ENCODE data around the gene AHSG. TPM values are rescaled to one million over a fixed set of nuclear protein-coding genes. Genes with fewer than 3 reads are reported as not detected.

AHSG gene
- polyA plus RNA-seq, 1 experiment = not detected

DNA sequence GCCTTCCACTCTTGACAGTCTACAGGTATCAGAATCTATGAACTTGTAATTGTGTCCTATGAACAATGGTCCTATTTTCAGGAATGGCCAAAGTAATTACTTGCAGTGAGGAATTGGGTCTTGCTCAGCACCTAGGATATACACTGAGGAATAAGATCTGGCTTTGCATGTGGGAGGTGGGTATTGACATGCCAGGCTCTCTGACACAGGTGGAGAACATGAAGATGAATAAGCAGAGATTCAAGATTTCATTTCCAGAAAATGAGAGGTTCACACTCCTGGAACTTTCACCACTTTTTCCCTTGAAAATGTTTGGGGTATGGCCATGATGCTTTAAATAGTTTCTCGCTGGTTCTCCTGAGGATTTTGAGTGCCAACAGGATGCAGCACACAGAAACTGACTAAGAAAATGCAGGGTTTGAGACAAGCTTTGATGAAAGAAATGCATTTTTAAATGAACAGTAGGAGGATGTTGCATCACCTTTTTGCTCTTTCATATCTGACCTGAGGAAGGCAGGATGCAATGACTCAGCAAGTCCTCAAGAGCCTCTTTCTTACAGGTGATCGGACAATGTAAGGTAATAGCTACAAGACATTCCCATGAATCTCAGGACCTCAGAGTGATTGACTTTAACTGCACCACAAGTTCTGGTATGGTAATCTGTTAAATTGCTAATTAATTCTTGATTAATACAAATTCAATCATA lies 56.7 kb downstream of the AHSG start:
- Histone ChIP-seq H3K27ac (ENCODE audit: low read depth, low read length) (no peak overlapping the region), H3K4me3 (ENCODE audit: low read depth, low read length) (no peak overlapping the region), H3K9me3 (ENCODE audit: control insufficient read depth, insufficient read depth, low read length) (no peaks in the 10 kb centered on the region), H3K27me3 (ENCODE audit: control insufficient read depth, insufficient read depth, low read length) (peaks cover 7% of the 10 kb centered on the region)
- ChIA-PET CTCF (no interaction called here), POLR2A (no interaction called here)
- TF ChIP-seq, protein P1, sequence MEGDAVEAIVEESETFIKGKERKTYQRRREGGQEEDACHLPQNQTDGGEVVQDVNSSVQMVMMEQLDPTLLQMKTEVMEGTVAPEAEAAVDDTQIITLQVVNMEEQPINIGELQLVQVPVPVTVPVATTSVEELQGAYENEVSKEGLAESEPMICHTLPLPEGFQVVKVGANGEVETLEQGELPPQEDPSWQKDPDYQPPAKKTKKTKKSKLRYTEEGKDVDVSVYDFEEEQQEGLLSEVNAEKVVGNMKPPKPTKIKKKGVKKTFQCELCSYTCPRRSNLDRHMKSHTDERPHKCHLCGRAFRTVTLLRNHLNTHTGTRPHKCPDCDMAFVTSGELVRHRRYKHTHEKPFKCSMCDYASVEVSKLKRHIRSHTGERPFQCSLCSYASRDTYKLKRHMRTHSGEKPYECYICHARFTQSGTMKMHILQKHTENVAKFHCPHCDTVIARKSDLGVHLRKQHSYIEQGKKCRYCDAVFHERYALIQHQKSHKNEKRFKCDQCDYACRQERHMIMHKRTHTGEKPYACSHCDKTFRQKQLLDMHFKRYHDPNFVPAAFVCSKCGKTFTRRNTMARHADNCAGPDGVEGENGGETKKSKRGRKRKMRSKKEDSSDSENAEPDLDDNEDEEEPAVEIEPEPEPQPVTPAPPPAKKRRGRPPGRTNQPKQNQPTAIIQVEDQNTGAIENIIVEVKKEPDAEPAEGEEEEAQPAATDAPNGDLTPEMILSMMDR (IDR thresholded peaks at IDR 0.05; ENCODE audit: low read depth, low read length) = no peak
- DNase-seq (ENCODE audit: low read depth, low spot score) = no peak

DNA sequence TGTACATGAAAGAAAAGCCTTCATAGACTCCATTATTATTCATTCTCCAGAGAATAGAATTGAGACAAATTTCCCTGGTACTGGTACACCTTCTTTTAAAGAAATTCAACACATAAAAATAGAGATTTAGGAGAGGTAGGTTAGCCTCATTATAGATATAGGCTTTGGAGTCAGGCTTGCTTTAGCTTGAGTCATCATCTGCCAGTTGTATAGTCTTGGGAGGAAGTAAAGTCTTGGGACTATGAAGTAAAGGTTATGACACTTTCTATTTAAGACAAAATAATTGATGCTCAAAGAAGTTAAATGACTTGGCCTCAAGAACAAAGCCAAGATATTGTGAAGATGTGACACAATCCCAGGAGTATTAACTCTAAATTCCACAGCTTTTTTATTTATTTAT lies 57.3 kb downstream of the AHSG start:
- Histone ChIP-seq H3K4me3 (ENCODE audit: low read depth, low read length) (no peak overlapping the region), H3K9me3 (ENCODE audit: control insufficient read depth, insufficient read depth, low read length) (no peaks in the 10 kb centered on the region), H3K27ac (ENCODE audit: low read depth, low read length) (no peak overlapping the region), H3K27me3 (ENCODE audit: control insufficient read depth, insufficient read depth, low read length) (peaks cover 9% of the 10 kb centered on the region)
- POLR2A ChIA-PET = no interaction called here
- CTCF ChIA-PET = no interaction called here
- TF ChIP-seq, protein P1 (IDR thresholded peaks at IDR 0.05; ENCODE audit: low read depth, low read length) = no peak
- DNase-seq (ENCODE audit: low read depth, low spot score) = no peak

Small RNA genes within 50 kb of the gene (small RNA-seq; reads per million reads assigned to genes)
- gene RF00017 (ENCODE audit: insufficient read length, low read depth) = not detected

Other genes with a start within 250 kb of the AHSG start
- gene CRYGS, start 68.7 kb upstream of the AHSG start, polyA plus RNA-seq (2011; rRNA removed) = 1.6 and 2.0 TPM in 2 replicates
- gene TBCCD1, start 45.7 kb upstream of the AHSG start, polyA plus RNA-seq (2011; rRNA removed) = 10.5 and 13.1 TPM in 2 replicates
- gene DNAJB11, start 42.3 kb upstream of the AHSG start, polyA plus RNA-seq (2011; rRNA removed) = 43.6 and 56.2 TPM in 2 replicates
- gene FETUB, start 27.3 kb downstream of the AHSG start, polyA plus RNA-seq (2011; rRNA removed) = not detected in 2 replicates
- not detected in 2 replicates for gene HRG, start 53.0 kb downstream of the AHSG start, polyA plus RNA-seq (2011; rRNA removed)
- not detected in 2 replicates for gene KNG1, start 104.3 kb downstream of the AHSG start, polyA plus RNA-seq (2011; rRNA removed)
- gene EIF4A2, start 170.5 kb downstream of the AHSG start, polyA plus RNA-seq (2011; rRNA removed) = 498 and 774 TPM in 2 replicates
- gene RFC4, start 193.4 kb downstream of the AHSG start, polyA plus RNA-seq (2011; rRNA removed) = 7.3 and 9.4 TPM in 2 replicates
- gene ADIPOQ, start 229.7 kb downstream of the AHSG start, polyA plus RNA-seq (2011; rRNA removed) = not detected in 2 replicates

Measured in AG04450 (cell line).